Pancreas (tissue), 10 donors: ENCODE measurements around the gene CGN. TPM values are rescaled to one million over a fixed set of nuclear protein-coding genes. Genes with fewer than 3 reads are reported as not detected.

Experiments
- ATAC-seq, 4 donors: fragments of 200-7000 bp; cut with Tn5 transposase; one replicate each; pipeline versions ENCODE4 v1.8.0 to v1.9.1; 2020; ENCODE audit warnings: mild to moderate bottlenecking in 4 of 4, moderate library complexity in 4 of 4
- DNase-seq, 6 donors: peaks; one replicate each; pipeline ENCODE4 v3.0.0-alpha.2; 2020
- FAIRE-seq: peaks from 2 replicates; lab custom pipeline; 2012; peaks lifted over from hg19 to GRCh38; lab: Jason Lieb, UNC
- H3K27ac ChIP-seq, 4 donors: fragments of 200-600 bp; sonication (generic); 1 replicate in 3 of 4; 2 replicates in 1 of 4; pipeline versions ENCODE4 v1.5.0 to v1.8.0; 2020
- H3K27me3 ChIP-seq, 4 donors: fragments of 200-600 bp; one replicate each; pipeline ENCODE4 v1.8.0; 2021
- H3K36me3 ChIP-seq, 3 donors: fragments of 200-600 bp; sonication (generic) in 1 of 3; one replicate each; pipeline versions ENCODE4 v1.5.0 to v1.8.0; 2020 to 2021
- H3K4me1 ChIP-seq, 3 donors: fragments of 200-600 bp; one replicate each; pipeline ENCODE4 v1.8.0; 2021
- H3K4me3 ChIP-seq, 4 donors: fragments of 200-600 bp; sonication (generic) in 2 of 4; one replicate each; pipeline versions ENCODE4 v1.5.0 to v1.8.0; 2020 to 2021
- H3K9me3 ChIP-seq, 4 donors: fragments of 200-600 bp; one replicate each; pipeline ENCODE4 v1.8.0; 2021
- CTCF ChIP-seq, 4 donors: fragments of 200-600 bp; sonication (generic) in 3 of 4; IDR thresholded peaks; one replicate each; pipeline versions ENCODE4 v1.5.0 to v1.8.0; 2021; ENCODE audit warnings: antibody characterized with exemption in 4 of 4
- WGBS, 2 donors: extraction: QIAGEN DNeasy Blood & Tissue Kit; methylation state at CpG; one replicate each; pipeline ENCODE4 v1.1.7; 2013; 5-methylcytosine and 5-hydroxymethylcytosine counted together
- intact Hi-C, 3 donors: fragments of 100-400 bp; cut with DNase I; formaldehyde crosslinking; loops; one replicate each; pipeline versions ENCODE4 v1.11.1 to v1.14.2; 2022
- polyA plus RNA-seq, 2 donors: library from polyadenylated mRNA; stranded (reverse); fragments of 200-250 nt; gene quantifications; one replicate each; pipeline ENCODE4 v1.2.3, GENCODE V29; 2013
- total RNA-seq, 6 donors: library from RNA; stranded (reverse); fragmentation: NEBNext Ultra II Directional in 4 of 6; extraction: Animal tissue kit (Norgen Biotek cat#: 25700) in 4 of 6; gene quantifications; one replicate each; pipeline versions ENCODE4 v1.2.1 to v1.2.4, GENCODE V29; 2021 to 2023
- donor health status: healthy with polysubstance abuse.
- donor health status: DM: no; HTN: no; CAD: no; lungs with moderate emphysema.
- donor health status: DM: no; HTN: no; CAD: no.
- donor health status: control.
- donor health status: control.
- donor health status: Bipolar disorder and iron deficiency.
- donor health status: DM: yes; HTN: yes; CAD: no.
- donor health status: DM: no; HTN: no; CAD: no.
- donor health status: DM: no; HTN: no; CAD: no.
- donor health status: DM: yes; HTN: yes; CAD: no.

Gene CGN
- total and polyA plus RNA-seq, 8 donors: 26.9 to 63.2 (median 40.3) TPM

- FAIRE-seq: no peak
- no peak overlapping the region for H3K4me3 ChIP-seq
- no peak for TF ChIP-seq CTCF (IDR thresholded peaks at IDR 0.05)
- peaks cover 0 to 4% (median 0%) of the 10 kb centered on the region in 3 donors for H3K4me1 ChIP-seq
- no peaks in the 10 kb centered on the region for H3K9me3 ChIP-seq
- H3K27me3 ChIP-seq: no peaks in the 10 kb centered on the region
- no peak for DNase-seq
- WGBS, 2 donors: 73 to 75% methylated on average over 1 of the region's 1 CpG
- intact Hi-C loops: no loop called here
- peak overlapping the region in 2 of 4 donors; percentile 33 to 56 for H3K27ac ChIP-seq
- no peaks in the 10 kb centered on the region for H3K36me3 ChIP-seq
- ATAC-seq: peak in 1 of 4 donors; percentile 32
Measured at GRCh38 chr1:151495316-151495715, 15.9 kb upstream of the CGN start.

DNA sequence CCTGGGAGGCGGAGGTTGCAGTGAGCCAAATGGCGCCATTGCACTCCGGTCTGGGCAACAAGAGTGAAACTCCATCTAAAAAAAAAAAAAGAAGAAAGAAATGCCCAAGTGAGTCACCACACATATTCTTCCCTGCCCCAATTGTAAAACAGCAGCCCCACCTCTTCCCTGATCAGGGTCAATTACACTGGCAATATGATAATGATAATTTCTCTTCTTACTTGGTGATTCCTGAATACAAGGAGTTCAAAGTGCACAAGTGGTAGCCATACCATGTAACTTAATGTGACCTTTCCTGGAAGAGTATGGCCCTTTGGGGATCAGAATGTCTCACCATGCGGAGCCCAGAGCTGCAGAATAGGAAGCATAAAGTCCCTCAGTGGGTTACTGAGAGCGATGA, 11.8 kb upstream of the CGN start:
- no peak for TF ChIP-seq CTCF (IDR thresholded peaks at IDR 0.05)
- Histone ChIP-seq H3K4me1 (peaks cover 0 to 13% (median 0%) of the 10 kb centered on the region in 3 donors), H3K27me3 (no peaks in the 10 kb centered on the region), H3K4me3 (no peak overlapping the region), H3K9me3 (no peaks in the 10 kb centered on the region), H3K36me3 (no peaks in the 10 kb centered on the region), H3K27ac (no peak overlapping the region)
- no peak for DNase-seq
- no peak for FAIRE-seq
- intact Hi-C loops: no loop called here
- no peak for ATAC-seq
- WGBS, 2 donors: 93 to 95% methylated on average over 5 of the region's 5 CpGs

DNA sequence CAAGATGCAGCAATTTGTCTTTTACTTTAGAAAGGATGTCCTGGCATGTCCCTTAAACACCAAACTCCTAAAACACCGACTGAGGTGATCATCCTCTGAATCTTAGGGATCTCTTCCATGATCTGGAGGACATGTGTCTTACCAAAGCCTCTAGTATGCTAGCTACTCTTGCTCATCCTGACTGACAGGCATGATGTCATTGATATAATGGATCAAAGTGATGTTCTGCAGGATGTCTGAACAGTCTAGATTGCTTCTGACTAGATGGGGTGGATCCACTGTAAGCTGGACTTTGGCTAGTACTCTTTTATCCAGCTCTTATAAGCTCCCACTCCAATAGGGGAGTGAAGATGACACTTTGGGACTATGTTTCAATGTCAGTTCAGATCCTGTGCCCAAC, 11.3 kb upstream of the CGN start:
- Histone ChIP-seq H3K36me3 (no peaks in the 10 kb centered on the region), H3K27me3 (no peaks in the 10 kb centered on the region), H3K27ac (no peak overlapping the region), H3K4me1 (peaks cover 0 to 13% (median 0%) of the 10 kb centered on the region in 3 donors), H3K4me3 (no peak overlapping the region), H3K9me3 (no peaks in the 10 kb centered on the region)
- no peak for DNase-seq
- no peak for ATAC-seq
- TF ChIP-seq CTCF (IDR thresholded peaks at IDR 0.05): no peak
- intact Hi-C loops: no loop called here
- FAIRE-seq: no peak
- WGBS, 2 donors: 76 to 90% methylated on average over 1 of the region's 1 CpG

- WGBS, 2 donors: 48% methylated on average over 10 of the region's 10 CpGs
- intact Hi-C loops: no loop called here
- Histone ChIP-seq H3K27ac (no peak overlapping the region), H3K36me3 (no peaks in the 10 kb centered on the region), H3K9me3 (no peaks in the 10 kb centered on the region), H3K4me1 (peaks cover 0 to 9% (median 0%) of the 10 kb centered on the region in 3 donors), H3K4me3 (no peak overlapping the region), H3K27me3 (no peaks in the 10 kb centered on the region)
- FAIRE-seq (no peak), ATAC-seq (peak; percentile 86 to 96 (median 90)), DNase-seq (peak in 2 of 6 donors; percentile 32 to 46)
- peak in 2 of 4 donors; percentile 11 to 24 for TF ChIP-seq CTCF (IDR thresholded peaks at IDR 0.05)
Measured at GRCh38 chr1:151501474-151501873, 9.7 kb upstream of the CGN start.

DNA sequence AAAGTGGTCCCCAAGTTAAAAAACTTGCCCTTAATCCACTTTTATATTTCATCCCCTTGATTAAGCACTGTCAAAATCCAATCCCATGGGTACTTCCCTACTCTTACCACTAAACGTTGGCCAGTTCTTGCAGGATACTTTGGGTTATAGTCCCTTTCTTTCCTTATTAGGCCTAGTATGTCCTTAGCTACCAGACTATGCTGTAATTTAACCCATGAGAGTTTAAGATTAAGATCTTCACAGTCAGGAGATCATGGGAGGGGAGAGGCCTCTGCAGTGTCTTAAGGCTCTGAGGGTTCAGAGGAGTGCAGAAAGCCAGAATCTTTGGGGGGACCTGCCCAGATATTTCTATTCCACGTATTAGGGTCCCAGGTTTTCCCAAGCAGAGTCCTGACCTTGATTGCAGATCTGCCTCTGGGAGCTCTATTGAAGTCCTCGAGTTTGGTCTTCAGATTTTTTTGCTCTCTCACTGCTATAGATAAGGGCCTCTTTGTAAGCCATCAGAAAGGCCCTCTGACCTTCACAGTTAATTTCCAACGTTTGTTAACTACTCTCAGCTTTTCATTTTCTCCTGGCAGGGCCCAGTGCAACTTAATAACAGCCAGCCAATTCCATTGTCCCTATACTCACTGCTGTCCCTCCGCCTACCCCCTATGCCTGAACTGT, 9.0 kb upstream of the CGN start:
- WGBS, 2 donors: 42 to 43% methylated on average over 5 of the region's 5 CpGs
- TF ChIP-seq CTCF (IDR thresholded peaks at IDR 0.05): no peak
- H3K36me3 ChIP-seq: no peaks in the 10 kb centered on the region
- no peaks in the 10 kb centered on the region for H3K9me3 ChIP-seq
- peak in 2 of 4 donors; percentile 19 to 35 for ATAC-seq
- intact Hi-C loops: no loop called here
- no peak for FAIRE-seq
- H3K4me1 ChIP-seq: peaks cover 0 to 9% (median 0%) of the 10 kb centered on the region in 3 donors
- no peak for DNase-seq
- H3K27ac ChIP-seq: peak overlapping the region in 2 of 4 donors; percentile 27 to 33
- H3K4me3 ChIP-seq: no peak overlapping the region
- H3K27me3 ChIP-seq: no peaks in the 10 kb centered on the region
